Left renal pelvis (tissue), 4 donors: ENCODE measurements around the gene CPNE7. TPM values are rescaled to one million over a fixed set of nuclear protein-coding genes. Genes with fewer than 3 reads are reported as not detected.

ENCODE experiments used
- DNase-seq, 4 donors: peaks; one replicate each; pipeline ENCODE4 v3.0.0-alpha.2; 2013; ENCODE audit warnings: low read depth in 4 of 4, low spot score in 3 of 4
- polyA plus RNA-seq, 4 donors: library from polyadenylated mRNA; unstranded; fragments of 120-200 nt; gene quantifications; one replicate each; pipeline ENCODE4 v1.2.1, GENCODE V29; 2013; ENCODE audit not compliant: insufficient read length in 4 of 4

The CPNE7 gene
- 10 to 100 TPM in 1 of 4 donors, 1 to 10 TPM in 3; 2.9 to 11.5 (median 3.9) TPM for polyA plus RNA-seq

DNA sequence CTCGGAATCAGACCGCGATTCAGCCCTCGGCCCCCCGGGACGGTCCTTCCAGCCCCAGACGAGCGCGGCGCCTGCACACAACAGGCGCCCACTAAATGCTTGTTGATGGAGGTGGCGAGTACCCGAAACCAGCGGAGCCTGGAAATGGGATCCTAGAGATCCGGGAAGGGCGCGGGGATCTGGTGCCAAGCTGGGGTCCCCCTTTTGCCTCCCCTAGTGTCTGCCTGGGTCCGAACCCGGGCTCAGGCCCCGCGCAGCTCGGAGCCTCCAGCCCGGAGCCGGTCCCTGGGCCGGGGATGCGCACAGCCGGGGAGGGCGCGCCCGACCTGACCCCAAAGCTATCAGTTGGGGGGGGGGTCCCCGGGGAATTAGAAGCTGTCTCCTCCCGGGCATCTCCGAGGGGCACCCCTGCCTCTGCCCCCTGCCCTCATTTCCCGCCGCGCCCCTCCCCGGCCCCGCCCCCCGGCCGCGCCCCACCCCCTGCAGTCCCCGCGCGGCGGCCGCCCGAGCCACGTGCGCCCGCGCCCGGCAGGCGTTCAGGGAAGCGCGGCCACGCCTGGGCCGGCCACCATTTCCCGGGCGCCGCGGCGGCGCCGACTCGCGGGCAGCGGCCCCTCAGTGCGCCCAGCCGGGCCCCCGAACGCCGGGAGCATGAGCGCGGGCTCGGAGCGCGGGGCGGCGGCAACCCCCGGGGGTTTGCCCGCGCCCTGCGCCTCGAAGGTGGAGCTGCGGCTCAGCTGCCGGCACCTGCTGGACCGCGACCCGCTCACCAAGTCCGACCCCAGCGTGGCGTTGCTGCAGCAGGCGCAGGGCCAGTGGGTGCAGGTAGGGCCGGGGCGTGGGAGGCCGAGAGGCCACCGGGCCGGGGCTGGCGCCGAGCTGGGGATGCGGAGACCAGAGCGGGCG lies at the start of gene CPNE7:
CPNE7 (plus strand) TSS at position 512 of the 906 bp plus-strand sequence; CDS start at position 652, 140 bp downstream.
- no peak for DNase-seq

DNA sequence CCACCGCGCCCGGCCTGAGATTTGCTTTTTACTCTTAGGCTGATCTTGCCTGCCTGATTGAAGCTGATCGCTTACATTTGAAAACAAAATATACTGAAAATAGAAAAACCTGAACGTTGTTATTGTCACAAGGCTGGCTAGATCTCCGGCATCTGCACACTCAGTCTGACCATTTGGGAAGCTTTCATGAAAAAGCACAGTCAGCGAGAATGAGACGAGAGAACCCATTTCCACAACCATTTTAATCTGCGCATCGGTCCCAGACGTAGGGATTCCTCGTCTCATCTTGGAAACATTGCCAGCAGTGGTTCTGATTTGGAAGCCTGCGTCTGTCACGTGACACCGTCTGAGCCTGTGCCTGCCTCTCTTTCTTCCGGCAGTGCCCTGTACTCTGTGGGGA lies 46.5 kb upstream of the CPNE7 start:
- DNase-seq, result no peak

DNA sequence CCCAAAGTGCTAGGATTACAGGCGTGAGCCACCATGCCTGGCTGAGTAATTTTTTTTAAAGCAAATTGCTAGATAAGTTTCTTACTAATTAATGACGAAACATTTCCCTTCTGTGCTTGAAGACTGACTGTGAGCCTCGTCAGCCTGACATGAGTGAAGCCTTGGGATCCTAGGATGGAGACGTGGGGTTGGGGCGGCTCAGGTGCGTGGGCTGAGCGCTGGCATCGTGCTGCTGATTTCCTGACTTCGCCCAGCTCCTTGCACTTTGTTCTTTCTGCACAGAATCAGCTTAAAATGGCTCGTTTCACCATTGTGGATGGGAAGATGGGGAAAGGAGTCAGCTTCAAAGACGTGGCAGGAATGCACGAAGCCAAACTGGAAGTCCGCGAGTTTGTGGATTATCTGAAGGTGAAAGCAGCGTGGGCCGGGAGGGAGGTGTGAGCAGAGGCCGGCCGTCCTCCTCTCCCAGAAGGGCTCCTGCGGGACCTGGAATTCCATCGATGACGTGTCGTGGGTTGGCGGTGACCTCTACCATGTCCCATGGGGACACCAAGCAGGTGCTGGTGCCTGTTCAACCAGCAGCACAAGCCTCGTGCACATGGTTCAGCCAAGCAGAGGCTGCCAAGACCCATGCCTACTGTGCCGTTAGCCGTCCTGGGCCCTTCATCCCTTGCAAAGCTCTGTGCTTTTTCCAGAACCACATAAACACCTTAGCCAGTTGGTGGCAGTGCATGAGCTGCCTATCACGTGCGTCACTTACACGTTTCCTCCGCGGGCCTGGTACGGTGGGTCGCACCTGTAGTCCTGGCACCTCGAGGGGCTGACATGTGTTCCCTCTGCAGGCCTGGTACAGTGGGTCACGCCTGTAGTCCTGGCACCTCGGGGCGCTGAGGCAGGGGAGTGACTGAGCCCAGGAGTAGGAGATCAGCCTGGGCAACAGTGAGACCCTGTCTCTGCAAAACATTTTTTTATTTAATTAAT lies 44.9 kb upstream of the CPNE7 start:
- DNase-seq, result no peak

DNA sequence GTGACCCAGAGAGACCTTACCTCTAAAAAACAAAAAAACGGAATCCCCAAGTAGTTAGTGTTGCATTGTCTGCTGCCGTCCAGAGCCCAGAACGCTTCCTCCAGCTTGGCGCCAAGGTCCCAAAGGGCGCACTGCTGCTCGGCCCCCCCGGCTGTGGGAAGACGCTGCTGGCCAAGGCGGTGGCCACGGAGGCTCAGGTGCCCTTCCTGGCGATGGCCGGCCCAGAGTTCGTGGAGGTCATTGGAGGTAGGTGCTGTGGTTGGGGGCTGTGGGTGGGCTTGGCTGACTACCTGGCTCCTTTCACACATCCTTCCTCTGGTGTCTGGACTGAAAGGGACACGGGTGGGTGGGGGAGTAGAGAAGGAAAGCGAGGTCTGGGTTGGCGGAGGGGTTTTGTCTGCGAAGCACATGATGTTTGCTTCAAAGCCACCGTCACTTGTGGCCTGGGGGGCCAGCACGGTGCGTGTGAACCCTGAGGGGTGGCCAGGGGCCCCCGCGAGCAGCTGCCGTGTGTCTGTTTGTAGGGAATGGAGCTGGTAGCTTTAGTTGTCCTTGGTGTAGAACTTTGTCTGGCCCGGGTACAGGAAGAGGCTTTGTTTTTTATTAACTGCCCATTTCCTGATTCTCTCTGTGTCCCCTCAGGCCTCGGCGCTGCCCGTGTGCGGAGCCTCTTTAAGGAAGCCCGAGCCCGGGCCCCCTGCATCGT lies 43.6 kb upstream of the CPNE7 start:
- no peak for DNase-seq

DNA sequence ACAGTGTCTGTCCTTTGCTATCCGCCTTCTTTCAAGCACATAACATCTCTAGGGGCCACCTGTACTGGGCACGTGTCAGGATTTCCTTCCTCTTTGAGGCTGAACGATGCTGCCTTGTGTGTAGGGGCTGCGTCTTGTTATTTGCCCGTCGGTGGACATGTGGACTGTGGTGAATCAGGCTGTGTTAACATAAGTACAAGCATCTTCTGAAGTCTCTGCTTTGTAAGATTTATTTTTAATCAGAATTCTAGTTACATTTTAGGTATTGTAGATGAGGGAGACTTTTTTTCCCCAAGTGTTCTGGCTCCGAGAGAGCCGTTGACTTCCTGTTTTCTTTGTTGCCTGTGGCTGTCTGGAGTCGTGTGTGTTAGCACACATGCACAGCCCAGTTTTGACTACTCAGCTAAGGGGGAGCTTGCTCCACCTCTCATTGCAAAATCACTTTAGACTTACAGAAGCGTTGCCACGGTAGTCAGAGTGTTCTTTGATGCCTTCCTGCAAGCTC lies 41.3 kb upstream of the CPNE7 start:
- no peak for DNase-seq

DNA sequence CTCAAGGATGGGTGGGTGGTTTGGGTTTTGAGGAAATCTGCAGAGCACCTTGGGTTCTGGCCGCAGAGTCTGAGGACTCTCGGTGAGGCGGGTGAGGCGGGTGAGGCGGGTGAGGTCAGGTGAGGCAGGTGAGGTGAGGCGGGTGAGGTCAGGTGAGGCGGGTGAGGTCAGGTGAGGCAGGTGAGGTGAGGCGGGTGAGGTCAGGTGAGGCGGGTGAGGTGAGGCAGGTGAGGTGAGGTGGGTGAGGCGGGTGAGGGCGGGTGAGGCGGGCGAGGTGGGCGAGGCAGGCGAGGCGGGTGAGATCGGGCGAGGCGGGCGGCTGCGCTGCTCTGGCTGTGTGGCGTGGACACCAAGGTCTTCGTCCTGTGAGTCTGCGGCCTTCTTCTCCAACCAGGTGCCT lies 39.2 kb upstream of the CPNE7 start:
- DNase-seq, result no peak

DNA sequence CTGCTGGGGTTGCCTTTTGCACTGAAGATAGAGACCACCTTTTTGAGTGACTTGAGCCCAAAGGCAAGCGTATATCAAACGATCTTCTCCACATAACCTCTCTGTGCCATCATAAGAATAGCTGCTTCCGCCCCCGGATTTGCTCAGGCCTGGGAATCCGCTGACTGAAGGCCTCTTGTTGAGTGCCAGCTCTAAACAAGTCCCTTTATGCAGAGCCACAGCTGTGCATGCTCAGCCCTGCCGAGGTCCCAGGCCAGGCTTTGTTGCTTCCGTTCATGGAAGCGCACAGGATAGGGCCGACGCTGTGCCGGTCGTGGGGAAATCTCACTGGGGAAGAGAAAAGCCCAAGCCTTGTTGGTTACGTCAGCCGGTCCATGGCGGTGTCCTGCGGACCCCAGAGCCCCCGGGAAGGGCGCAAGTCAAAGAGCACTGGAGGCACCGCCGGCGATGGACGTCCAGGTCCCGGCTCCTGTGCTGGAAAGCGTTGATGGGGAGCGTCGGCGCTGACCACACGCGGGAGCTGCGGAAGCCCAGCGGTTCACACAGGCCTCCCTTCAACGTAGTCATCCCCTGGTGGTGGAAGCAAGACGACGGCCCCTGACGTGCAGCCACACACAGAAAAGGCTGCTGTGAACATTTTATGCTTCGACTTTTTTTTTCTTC lies 38.5 kb upstream of the CPNE7 start:
- DNase-seq, result no peak

DNA sequence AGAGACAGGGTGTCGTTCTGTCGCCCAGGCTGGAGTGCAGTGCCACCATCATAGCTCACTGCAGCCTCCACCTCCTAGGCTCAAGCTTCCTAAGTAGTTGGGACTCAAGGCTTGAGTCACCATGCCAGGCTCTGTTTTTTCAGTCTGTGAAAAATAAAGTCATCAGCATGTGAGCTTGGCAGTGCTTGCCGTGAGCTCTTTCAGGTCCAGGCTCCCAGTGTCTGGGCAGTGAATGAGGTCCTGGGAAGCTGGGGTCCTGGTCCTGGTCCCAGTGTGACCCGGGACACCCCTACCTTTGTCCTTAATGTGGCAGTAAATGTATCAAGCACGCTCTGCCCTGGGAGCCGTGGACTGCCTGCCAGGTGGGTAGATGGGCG lies 38.0 kb upstream of the CPNE7 start:
- no peak for DNase-seq

DNA sequence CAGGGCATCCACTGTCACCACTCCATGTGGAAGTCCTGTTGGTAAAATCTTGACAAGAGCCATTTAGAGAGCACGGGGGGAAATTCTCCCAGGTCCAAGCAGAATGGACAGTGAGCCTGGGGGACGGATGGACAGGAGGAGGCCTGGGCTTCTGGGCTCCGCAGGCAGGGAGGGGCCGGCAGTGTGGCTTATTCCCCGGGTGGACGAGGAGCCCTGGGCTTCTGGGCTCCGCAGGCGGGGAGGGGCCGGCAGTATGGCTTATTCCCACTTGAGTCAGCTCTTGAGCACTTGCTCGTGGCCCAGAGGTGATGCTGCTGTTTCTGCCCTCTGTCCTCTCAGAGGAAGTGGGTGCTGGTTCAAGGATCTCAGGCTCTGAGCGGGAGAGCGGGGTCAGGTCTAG lies 37.3 kb upstream of the CPNE7 start:
- DNase-seq, result no peak

DNA sequence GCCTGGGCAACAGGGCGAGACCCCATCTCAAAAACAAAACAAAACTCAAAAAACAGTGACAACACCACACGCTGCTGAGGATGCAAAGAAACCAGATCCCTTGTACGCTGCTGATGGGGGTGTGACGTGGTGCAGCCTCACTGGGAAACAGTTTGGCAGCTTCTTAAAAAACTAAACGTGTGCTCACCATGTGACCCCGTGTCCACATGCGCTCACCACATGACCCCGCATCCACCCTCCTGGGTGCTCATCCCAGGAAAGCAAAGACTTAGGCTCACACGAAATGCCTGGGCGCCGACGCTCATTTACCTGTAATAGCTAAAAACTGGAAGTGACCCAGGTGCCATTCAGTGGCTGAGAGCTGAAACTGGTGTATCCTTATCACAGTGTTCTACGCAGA lies 35.0 kb upstream of the CPNE7 start:
- no peak for DNase-seq

DNA sequence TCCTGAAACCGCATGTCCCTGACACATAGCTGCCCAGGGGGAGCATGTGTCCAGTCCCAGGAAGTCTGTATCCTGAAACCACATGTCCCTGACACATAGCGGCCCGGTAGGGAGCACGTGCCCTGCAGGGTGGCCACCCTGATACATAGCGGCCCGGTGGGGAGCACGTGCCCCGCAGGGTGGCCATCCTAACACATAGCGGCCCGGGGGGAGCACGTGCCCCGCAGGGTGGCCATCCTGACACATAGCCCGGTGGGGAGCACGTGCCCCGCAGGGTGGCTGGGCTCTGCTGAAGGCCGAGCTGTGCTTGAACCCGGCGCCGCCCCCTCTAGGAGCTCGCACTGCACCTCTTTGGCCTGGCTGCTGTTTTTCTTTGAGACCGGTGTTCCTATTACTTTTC lies 33.8 kb upstream of the CPNE7 start:
- DNase-seq, result no peak

DNA sequence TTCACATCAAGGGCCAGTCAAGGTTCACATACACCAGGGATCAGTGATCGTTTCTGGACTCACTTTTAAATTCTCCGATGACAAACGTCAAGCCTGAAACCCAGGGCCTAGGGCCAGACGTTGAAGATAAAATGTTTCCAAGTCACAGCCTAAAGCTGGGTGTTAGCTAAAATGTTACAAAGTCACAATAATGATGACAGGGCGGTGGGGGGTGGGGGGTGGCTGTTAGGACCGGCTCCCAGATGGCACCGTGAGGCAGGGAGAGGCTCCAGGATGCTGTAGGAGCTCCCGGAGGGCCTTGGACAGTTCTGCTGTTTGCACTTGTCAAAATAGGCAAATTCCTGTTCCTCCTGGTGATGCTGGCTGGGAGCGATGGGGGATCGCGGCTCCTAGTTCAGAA lies 31.4 kb upstream of the CPNE7 start:
- DNase-seq, result no peak

DNA sequence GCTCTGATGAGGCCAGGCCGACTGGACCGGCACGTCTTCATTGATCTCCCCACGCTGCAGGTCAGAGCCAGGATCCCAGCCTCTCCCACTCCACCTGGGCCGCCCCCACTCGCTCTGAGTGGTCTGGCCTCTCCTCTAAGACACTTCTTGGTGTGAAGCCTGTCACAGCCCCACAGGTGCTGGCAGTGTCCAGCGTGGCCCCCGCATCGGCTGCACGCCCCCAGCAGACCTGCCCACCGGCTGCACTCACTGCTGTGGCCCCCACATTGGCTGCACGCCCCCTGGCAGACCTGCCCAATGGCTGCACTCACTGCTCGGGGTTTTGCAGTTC lies 30.9 kb upstream of the CPNE7 start:
- no peak for DNase-seq

DNA sequence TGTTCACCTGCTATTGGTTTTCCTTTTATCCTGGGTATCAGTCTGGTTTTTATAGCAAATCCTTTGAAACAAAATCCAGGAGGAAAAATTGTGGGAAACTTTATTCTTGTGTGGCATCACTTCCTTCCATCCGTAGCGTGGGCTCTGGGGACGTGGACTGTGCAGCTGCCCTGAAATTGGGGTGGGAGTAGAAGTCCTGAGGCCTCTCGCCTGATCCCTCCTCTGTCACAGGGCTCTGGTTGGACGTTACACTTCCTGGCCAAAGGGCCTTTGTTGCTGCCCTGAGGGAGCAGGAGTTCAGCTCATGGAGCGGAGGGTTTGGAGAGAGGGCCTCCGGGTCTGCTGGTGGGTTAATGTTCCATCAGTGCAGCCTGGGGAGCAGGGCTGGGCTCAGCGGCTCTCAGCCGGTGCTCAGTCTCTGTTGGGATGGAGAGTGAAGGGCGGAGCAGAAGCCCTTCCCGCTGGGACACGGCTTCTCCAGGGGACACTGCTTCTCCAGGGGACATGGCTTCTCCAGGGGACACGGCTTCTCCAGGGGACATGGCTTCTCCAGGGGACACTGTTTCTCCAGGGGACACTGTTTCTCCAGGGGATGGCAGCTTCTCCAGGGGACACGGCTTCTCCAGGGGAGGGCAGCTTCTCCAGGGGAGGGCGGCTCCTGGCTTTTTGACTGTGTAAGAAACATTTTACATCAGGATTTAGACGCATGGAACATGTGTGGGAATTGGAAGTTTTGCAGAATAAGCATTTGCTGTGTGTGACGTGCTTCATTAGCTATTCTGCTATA lies 30.3 kb upstream of the CPNE7 start:
- no peak for DNase-seq

DNA sequence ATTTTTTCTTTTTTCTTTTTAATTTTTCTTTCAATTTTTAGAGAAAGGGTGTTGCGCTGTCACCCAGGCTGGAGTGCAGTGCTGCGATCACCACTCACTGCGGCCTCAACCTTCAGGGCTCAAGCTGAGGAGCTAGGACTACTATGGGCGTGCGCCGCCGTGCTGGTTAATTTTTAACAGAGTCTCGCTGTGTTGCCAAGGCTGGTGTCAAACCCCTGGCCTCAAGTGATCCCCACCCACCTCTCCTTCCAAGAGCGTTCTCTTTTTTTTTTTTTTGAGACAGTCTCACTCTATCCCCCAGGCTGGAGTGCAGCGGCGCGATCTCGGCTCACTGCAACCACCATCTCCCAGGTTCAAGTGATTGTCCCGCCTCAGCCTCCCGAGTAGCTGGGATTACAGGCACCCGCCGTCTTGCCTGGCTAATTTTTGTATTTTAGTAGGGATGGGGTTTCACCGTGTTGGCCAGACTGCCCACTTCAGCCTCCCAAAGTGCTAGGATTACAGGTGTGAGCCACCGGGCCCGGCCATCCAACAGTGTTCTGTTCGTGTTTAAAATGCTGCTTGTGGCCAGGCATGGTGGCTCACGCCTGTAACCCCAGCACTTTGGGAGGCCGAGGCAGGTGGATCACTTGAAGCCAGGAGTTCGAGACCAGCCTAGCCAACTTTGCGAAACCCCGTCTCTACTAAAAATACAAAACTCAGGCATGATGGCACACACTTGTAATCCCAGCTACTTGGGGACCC lies 29.6 kb upstream of the CPNE7 start:
- no peak for DNase-seq

DNA sequence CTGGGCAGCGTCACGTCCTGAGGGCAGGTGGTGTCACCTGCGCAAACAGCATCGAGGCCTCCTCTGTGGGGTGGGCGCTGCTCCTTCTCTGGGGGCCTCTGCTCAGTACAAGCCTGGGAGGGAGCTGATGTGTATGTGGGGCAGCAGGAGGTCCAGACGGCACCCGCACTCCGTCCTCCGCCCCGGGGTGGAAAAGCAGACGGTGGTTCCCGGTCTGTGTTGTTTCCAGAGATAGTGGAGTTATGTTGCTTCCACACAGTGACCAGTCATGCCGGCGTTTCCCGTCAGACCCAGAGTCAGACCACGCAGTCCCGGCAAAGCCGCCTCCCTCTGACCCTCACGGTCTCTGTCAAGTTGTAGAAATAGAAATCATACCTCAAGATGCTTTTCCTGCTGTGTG lies 28.8 kb upstream of the CPNE7 start:
- DNase-seq, result no peak

DNA sequence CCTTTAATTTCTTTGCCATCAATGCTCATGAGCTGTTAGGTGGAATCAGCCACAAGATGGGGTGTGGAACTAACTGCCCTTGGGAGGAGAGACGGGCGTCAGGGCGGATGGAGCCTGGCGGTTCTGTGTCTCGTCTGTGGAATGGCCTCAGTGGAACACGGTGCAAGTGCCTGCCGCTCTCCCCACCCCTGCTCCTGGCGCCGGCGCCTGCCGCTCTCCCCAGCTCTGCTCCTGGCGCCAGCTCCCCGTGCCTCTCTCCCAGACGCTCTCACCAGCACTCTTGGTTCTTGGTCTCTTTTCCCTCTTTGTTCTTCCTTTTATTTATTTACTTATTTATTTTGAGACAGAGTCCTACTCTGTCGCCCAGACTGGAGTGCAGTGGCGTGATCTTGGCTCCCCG lies 28.3 kb upstream of the CPNE7 start:
- no peak for DNase-seq

DNA sequence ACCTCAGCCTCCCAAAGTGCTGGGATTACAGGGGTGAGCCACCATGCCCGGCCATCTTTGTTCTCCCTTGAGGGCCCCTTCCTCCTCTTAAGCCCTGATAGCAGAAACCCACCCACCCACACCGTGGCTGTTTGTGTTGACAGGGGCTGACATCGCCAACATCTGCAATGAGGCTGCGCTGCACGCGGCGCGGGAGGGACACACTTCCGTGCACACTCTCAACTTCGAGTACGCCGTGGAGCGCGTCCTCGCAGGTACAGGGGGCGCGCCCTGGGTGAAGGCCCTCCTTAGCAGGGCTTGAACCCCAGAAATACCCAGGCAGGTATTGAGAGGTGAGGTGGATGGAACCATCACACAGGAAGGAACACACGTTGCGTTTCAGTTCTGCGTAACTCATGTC lies 27.7 kb upstream of the CPNE7 start:
- no peak for DNase-seq
